ENCODE measurements around the gene ITPR2.

Gene ITPR2

DNA sequence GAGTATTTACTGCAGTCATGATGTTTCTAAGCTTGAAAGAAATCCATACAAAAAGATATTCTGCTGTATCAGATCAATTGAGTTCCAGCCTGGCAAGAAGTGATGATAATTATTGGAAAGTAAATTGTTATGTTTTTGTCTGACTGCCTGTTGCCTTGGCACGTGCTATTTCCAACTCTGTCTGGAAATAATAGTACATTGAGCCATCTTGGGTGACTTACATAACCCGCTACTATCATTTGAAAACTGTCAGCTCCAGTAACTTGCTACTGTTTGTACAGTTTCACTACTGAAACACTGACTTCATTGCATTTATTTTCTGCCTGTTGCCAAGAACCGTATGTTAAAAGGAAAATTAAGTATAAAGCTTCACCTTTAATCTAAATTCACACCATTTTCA is 318.6 kb downstream of the ITPR2 start:
- Mint-ChIP-seq H3K4me1 (peaks cover 5% of the 10 kb centered on the region), H3K9me3 (peaks cover 13% of the 10 kb centered on the region), H3K4me3 (no peak overlapping the region), H3K27me3 (ENCODE audit: low read depth, poor library complexity) (no peaks in the 10 kb centered on the region), H3K36me3 (ENCODE audit: low read depth) (no peaks in the 10 kb centered on the region), H3K27ac (no peak overlapping the region)
- no peak for TF ChIP-seq CTCF (IDR thresholded peaks at IDR 0.05)
- DNase-seq: no peak

DNA sequence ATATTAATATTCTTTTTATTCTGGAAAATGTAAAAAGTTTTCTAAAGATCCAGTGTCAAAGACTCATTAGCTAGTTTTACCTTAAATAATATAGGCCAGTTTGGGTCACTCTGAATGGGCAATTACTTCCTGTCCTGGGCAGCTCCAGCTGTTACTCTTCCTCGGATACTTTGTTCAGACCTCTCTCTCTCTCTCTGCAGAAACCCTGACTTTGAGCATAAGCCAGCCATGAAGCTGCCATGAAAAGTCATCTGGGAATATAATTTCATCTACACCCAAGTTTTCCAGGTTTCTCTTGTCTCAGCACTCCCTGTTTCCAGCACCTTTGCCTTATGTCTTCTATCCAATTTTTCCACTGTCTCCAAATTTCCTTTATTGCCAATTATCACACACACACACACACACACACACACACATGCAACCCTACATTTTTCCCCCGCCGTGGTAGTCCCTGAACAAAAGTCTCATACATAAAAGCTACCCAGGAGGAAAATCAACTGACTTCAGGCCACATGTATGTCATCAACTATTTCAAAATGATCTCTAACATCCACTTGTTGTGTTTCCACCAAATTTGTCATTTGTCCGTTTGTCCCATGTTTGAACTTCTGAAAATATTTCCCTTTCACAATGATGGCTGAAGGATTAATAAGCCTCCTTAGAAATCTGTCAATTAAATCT is 319.5 kb downstream of the ITPR2 start:
- H3K4me3 Mint-ChIP-seq: no peak overlapping the region
- peak overlapping the region; percentile 0 for H3K27ac Mint-ChIP-seq
- H3K4me1 Mint-ChIP-seq: peaks cover 8% of the 10 kb centered on the region
- DNase-seq: no peak
- H3K27me3 Mint-ChIP-seq (ENCODE audit: low read depth, poor library complexity): no peaks in the 10 kb centered on the region
- no peaks in the 10 kb centered on the region for H3K36me3 Mint-ChIP-seq (ENCODE audit: low read depth)
- H3K9me3 Mint-ChIP-seq: peaks cover 10% of the 10 kb centered on the region
- TF ChIP-seq CTCF (IDR thresholded peaks at IDR 0.05): no peak

GRCh38 chr12:26512213-26512612 is 320.8 kb downstream of the ITPR2 start:
- Mint-ChIP-seq H3K4me1 (peaks cover 8% of the 10 kb centered on the region), H3K4me3 (no peak overlapping the region), H3K27me3 (ENCODE audit: low read depth, poor library complexity) (no peaks in the 10 kb centered on the region), H3K9me3 (no peaks in the 10 kb centered on the region), H3K36me3 (ENCODE audit: low read depth) (no peaks in the 10 kb centered on the region), H3K27ac (no peak overlapping the region)
- DNase-seq: no peak
- TF ChIP-seq CTCF (IDR thresholded peaks at IDR 0.05): no peak

GRCh38 chr12:26510354-26510674 is 322.7 kb downstream of the ITPR2 start:
- no peak overlapping the region for H3K4me3 Mint-ChIP-seq

GRCh38 chr12:26507613-26508012 is 325.4 kb downstream of the ITPR2 start:
- Mint-ChIP-seq H3K36me3 (ENCODE audit: low read depth) (no peaks in the 10 kb centered on the region), H3K4me1 (peaks cover 9% of the 10 kb centered on the region), H3K27ac (no peak overlapping the region), H3K27me3 (ENCODE audit: low read depth, poor library complexity) (peaks cover 8% of the 10 kb centered on the region), H3K9me3 (no peaks in the 10 kb centered on the region), H3K4me3 (no peak overlapping the region)
- DNase-seq: no peak
- no peak for TF ChIP-seq CTCF (IDR thresholded peaks at IDR 0.05)

More at GRCh38 chr12:26510354-26510674, 322.7 kb downstream of the ITPR2 start:
- no peak for DNase-seq
- Mint-ChIP-seq H3K27ac (no peak overlapping the region), H3K36me3 (ENCODE audit: low read depth) (no peaks in the 10 kb centered on the region), H3K9me3 (no peaks in the 10 kb centered on the region), H3K4me1 (peaks cover 8% of the 10 kb centered on the region), H3K27me3 (ENCODE audit: low read depth, poor library complexity) (no peaks in the 10 kb centered on the region)
- TF ChIP-seq CTCF (IDR thresholded peaks at IDR 0.05): no peak

GRCh38 chr12:26499979-26500640 is 332.9 kb downstream of the ITPR2 start:
- Mint-ChIP-seq H3K9me3 (no peaks in the 10 kb centered on the region), H3K4me1 (peaks cover 10% of the 10 kb centered on the region), H3K27ac (no peak overlapping the region), H3K4me3 (no peak overlapping the region), H3K27me3 (ENCODE audit: low read depth, poor library complexity) (peaks cover 9% of the 10 kb centered on the region), H3K36me3 (ENCODE audit: low read depth) (no peaks in the 10 kb centered on the region)
- no peak for DNase-seq
- no peak for TF ChIP-seq CTCF (IDR thresholded peaks at IDR 0.05)

All from nephron progenitor cell (in vitro differentiated cells).